Neuronal stem cell (in vitro differentiated cells): ENCODE data around the gene TYW1B.
"Not testable (repeated sequence)": the region's sequence is repeated elsewhere in the genome, so short reads cannot be mapped to it uniquely, and the experiment has no call there.

Source experiments
- DNase-seq: peaks from one replicate; pipeline ENCODE4 v3.0.0-alpha.2; 2013; ENCODE audit warnings: low spot score
- H2AFZ ChIP-seq: one replicate; pipeline ENCODE4 v1.6.1; 2013; ENCODE audit warnings: mild to moderate bottlenecking, low read length, inconsistent platforms
- H2AK5ac ChIP-seq: 2 replicates; pipeline ENCODE4 v1.6.1; 2013; ENCODE audit warnings: low read depth, mild to moderate bottlenecking, inconsistent platforms, low read length, moderate library complexity, mixed read lengths
- H2BK120ac ChIP-seq: 2 replicates; pipeline ENCODE4 v1.6.1; 2013; ENCODE audit warnings: low read depth, mild to moderate bottlenecking, inconsistent platforms, low read length, moderate library complexity, mixed read lengths
- H2BK12ac ChIP-seq: one replicate; pipeline ENCODE4 v1.6.1; 2013; ENCODE audit warnings: low read length, inconsistent platforms
- H2BK15ac ChIP-seq: 2 replicates; pipeline ENCODE4 v1.6.1; 2013; ENCODE audit warnings: mild to moderate bottlenecking, low read length, inconsistent platforms, mixed read lengths
- H2BK5ac ChIP-seq: one replicate; pipeline ENCODE4 v1.6.1; 2013; ENCODE audit warnings: inconsistent platforms, mild to moderate bottlenecking, low read length, moderate library complexity
- H3K14ac ChIP-seq: one replicate; pipeline ENCODE4 v1.6.1; 2013; ENCODE audit warnings: low read length, inconsistent platforms
- H3K18ac ChIP-seq: 2 replicates; pipeline ENCODE4 v1.6.1; 2013; ENCODE audit warnings: low read length, inconsistent platforms
- H3K23ac ChIP-seq: 2 replicates; pipeline ENCODE4 v1.6.1; 2013; ENCODE audit warnings: low read depth, mild to moderate bottlenecking, mixed read lengths, low read length, inconsistent platforms; ENCODE audit not compliant: poor library complexity
- H3K27ac ChIP-seq: replicated peaks from 3 replicates; pipeline ENCODE4 v1.5.1; 2013; ENCODE audit warnings: low read length, inconsistent platforms
- H3K27me3 ChIP-seq, 3 experiments: 2 replicates each; pipeline ENCODE4 v1.6.1; 2013; ENCODE audit warnings: low read length in 3 of 3, mild to moderate bottlenecking in 2 of 3, inconsistent platforms in 1 of 3, low read depth in 1 of 3, mixed read lengths in 1 of 3, moderate library complexity in 1 of 3; ENCODE audit not compliant: control insufficient read depth in 3 of 3, insufficient read depth in 3 of 3
- H3K36me3 ChIP-seq, 2 donors: replicated peaks in 1 of 2; 2 replicates each; pipeline ENCODE4 v1.6.1; 2013; ENCODE audit warnings: low read length in 2 of 2; ENCODE audit not compliant: control insufficient read depth in 2 of 2, insufficient read depth in 2 of 2
- H3K4ac ChIP-seq: 2 replicates; pipeline ENCODE4 v1.6.1; 2013; ENCODE audit warnings: inconsistent platforms, mild to moderate bottlenecking, low read length, moderate library complexity
- H3K4me1 ChIP-seq, 2 donors: 1 replicate in 1 of 2; 2 replicates in 1 of 2; pipeline ENCODE4 v1.6.1; 2013; ENCODE audit warnings: low read length in 2 of 2, low read depth in 1 of 2; ENCODE audit not compliant: control insufficient read depth in 2 of 2, insufficient read depth in 1 of 2
- H3K4me2 ChIP-seq: one replicate; pipeline ENCODE4 v1.6.1; 2013; ENCODE audit warnings: mild to moderate bottlenecking, low read length, inconsistent platforms; ENCODE audit not compliant: insufficient read depth, poor library complexity, severe bottlenecking
- H3K4me3 ChIP-seq, 2 donors: 2 replicates each; pipeline ENCODE4 v1.5.1; 2013; ENCODE audit warnings: low read length in 2 of 2, mild to moderate bottlenecking in 2 of 2, inconsistent platforms in 1 of 2, moderate library complexity in 1 of 2
- H3K79me1 ChIP-seq: one replicate; pipeline ENCODE4 v1.6.1; 2013; ENCODE audit warnings: low read depth, mild to moderate bottlenecking, inconsistent platforms, low read length, moderate library complexity
- H3K9ac ChIP-seq: one replicate; pipeline ENCODE4 v1.6.1; 2013; ENCODE audit warnings: mild to moderate bottlenecking, low read depth, low read length, inconsistent platforms; ENCODE audit not compliant: poor library complexity
- H3K9me3 ChIP-seq, 2 donors: replicated peaks in 1 of 2; 2 replicates each; pipeline versions ENCODE3 to v1.6.1; 2013; ENCODE audit warnings: low read length in 2 of 2, mild to moderate bottlenecking in 2 of 2, inconsistent platforms in 1 of 2, low read depth in 1 of 2, mixed read lengths in 1 of 2, moderate library complexity in 1 of 2; ENCODE audit not compliant: control insufficient read depth in 2 of 2, insufficient read depth in 1 of 2
- H4K8ac ChIP-seq: one replicate; pipeline ENCODE4 v1.6.1; 2013; ENCODE audit warnings: low read depth, mild to moderate bottlenecking, inconsistent platforms, low read length, moderate library complexity
- H4K91ac ChIP-seq: one replicate; pipeline ENCODE4 v1.6.1; 2013; ENCODE audit warnings: low read length, low read depth, mild to moderate bottlenecking, inconsistent platforms; ENCODE audit not compliant: poor library complexity
- WGBS, 2 donors: extraction: QIAGEN DNeasy Blood & Tissue Kit; methylation state at CpG; one replicate each; pipeline ENCODE4 v1.1.7; 2013; ENCODE audit warnings: missing lambda C conversion rate in 2 of 2, mixed read lengths in 1 of 2; ENCODE audit not compliant: insufficient read length in 2 of 2, insufficient replicate concordance in 1 of 2; ENCODE audit errors: extremely low coverage in 2 of 2; 5-methylcytosine and 5-hydroxymethylcytosine counted together

TYW1B gene

GRCh38 chr7:72790698-72791060 is 37.3 kb downstream of the TYW1B start:
- not testable (repeated sequence) for H3K4me2 ChIP-seq, H2AK5ac ChIP-seq, H2BK15ac ChIP-seq, H2AFZ ChIP-seq, H3K9me3 ChIP-seq, H4K8ac ChIP-seq, H2BK120ac ChIP-seq, H3K18ac ChIP-seq, H2BK12ac ChIP-seq, H3K4me1 ChIP-seq, H3K4ac ChIP-seq, H3K23ac ChIP-seq, H3K27ac ChIP-seq, H4K91ac ChIP-seq, H3K27me3 ChIP-seq, H3K14ac ChIP-seq, H3K4me3 ChIP-seq, H3K79me1 ChIP-seq, H2BK5ac ChIP-seq, DNase-seq, H3K36me3 ChIP-seq, H3K9ac ChIP-seq
- WGBS, 2 donors, result no CpG with 5 or more reads among the region's 3 CpGs

DNA sequence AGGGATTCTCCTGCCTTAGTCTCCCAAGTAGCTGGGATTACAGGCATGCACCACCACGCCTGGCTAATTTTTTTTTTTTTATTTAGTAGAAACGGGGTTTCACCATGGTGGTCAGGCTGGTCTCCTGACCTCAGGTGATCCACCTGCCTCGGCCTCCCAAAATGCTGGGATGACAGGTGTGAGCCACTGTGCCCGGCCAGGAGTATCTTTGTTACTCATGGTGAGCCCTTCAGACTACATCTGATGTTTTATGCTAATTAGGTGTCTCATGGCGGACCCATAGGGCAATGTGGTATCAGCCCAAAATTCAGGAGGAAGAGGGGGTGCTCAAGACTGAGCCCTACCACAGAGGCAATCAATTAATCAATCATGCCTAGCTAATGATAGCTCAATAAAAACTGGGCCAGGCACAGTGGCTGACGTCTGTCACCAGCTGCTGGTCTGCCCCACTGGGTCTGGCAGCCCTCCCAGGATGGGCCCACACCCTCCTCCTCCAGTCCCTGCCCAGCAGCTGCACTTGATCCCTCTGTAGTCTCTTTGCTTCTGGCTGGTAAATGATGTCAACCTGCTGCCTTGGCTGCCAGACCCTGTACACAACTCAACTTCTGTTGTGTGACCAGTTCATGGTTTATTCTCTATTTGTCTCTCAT is 37.8 kb downstream of the TYW1B start:
- not testable (repeated sequence) for H3K23ac ChIP-seq, DNase-seq, H2BK15ac ChIP-seq, H4K91ac ChIP-seq, H2BK5ac ChIP-seq, H3K36me3 ChIP-seq, H3K4me2 ChIP-seq, H2AK5ac ChIP-seq, H2BK120ac ChIP-seq, H3K14ac ChIP-seq, H3K9ac ChIP-seq, H2AFZ ChIP-seq, H3K79me1 ChIP-seq, H3K9me3 ChIP-seq, H3K4me3 ChIP-seq, H2BK12ac ChIP-seq, H3K27ac ChIP-seq, H4K8ac ChIP-seq, H3K4me1 ChIP-seq, H3K18ac ChIP-seq, H3K27me3 ChIP-seq, H3K4ac ChIP-seq
- WGBS, 2 donors, result no CpG with 5 or more reads among the region's 6 CpGs

- H3K18ac ChIP-seq, result no peak overlapping the region
- H3K4me1 ChIP-seq, result no peaks in the 10 kb centered on the region
- no peak overlapping the region for H2AFZ ChIP-seq
- no peak overlapping the region for H2BK5ac ChIP-seq
- no peak overlapping the region for H4K8ac ChIP-seq
- H2BK15ac ChIP-seq, result no peak overlapping the region
- H2BK12ac ChIP-seq, result no peak overlapping the region
- no peaks in the 10 kb centered on the region for H3K9me3 ChIP-seq
- H2AK5ac ChIP-seq, result no peak overlapping the region
- no peak overlapping the region for H2BK120ac ChIP-seq
- H3K36me3 ChIP-seq, result no peaks in the 10 kb centered on the region
- DNase-seq, result no peak
- no peak overlapping the region for H3K4me3 ChIP-seq
- H3K9ac ChIP-seq, result no peak overlapping the region
- H3K4ac ChIP-seq, result no peak overlapping the region
- WGBS, 2 donors, result no CpG with 5 or more reads among the region's 8 CpGs
- no peaks in the 10 kb centered on the region for H3K79me1 ChIP-seq
- H3K27me3 ChIP-seq, result no peaks in the 10 kb centered on the region
- no peak overlapping the region for H4K91ac ChIP-seq
- H3K23ac ChIP-seq, result no peak overlapping the region
- no peak overlapping the region for H3K4me2 ChIP-seq
- no peak overlapping the region for H3K14ac ChIP-seq
- H3K27ac ChIP-seq, result no peak overlapping the region
Observed at GRCh38 chr7:72785166-72785955, 42.6 kb downstream of the TYW1B start.

DNA sequence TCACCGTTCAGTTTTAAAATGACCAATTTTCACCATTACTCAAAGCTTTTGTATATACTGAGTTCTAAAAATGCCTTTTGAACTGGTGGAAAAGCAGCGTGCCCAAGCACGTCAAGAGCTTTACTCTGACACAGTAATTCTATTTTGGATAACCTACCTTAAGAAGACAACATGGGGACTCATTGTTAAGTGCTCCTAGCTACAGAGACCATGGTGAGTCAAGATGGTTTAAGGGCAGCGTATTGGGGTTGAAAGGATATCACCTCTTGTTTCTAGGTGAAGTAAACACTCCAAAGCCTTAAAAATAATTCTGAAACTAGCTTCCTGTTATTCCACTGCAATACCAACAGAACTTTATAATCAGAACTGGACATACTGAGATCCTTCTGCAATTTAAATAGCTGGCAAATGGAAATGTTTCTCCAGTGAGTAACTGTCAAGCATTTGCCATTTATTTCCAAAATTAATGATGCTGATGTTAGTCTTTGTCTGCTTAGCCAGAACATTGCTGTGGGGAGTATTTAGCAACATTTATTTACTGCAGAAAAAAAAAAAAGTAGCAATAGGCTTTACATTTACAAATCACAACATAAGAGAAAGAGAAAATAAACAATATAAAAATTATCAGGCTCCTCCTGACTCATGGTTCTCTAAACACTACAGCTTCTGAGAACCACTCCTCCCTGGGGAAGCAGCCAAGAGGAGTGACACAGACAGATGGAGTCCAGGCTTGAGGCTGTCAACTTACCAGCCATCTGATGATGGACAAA is 44.2 kb downstream of the TYW1B start:
- H3K4me2 ChIP-seq, H3K4ac ChIP-seq, H3K14ac ChIP-seq, H2BK5ac ChIP-seq, H3K9ac ChIP-seq, H3K27me3 ChIP-seq, H2BK15ac ChIP-seq, H3K18ac ChIP-seq, H4K91ac ChIP-seq, H3K9me3 ChIP-seq, H3K23ac ChIP-seq, H3K4me1 ChIP-seq, H3K27ac ChIP-seq, H4K8ac ChIP-seq, H3K79me1 ChIP-seq, H2BK120ac ChIP-seq, H3K4me3 ChIP-seq, H3K36me3 ChIP-seq, DNase-seq, H2AK5ac ChIP-seq, H2AFZ ChIP-seq, H2BK12ac ChIP-seq: not testable (repeated sequence)
- no CpG with 5 or more reads among the region's 4 CpGs for WGBS, 2 donors
